SW 1271 (cell line): ENCODE measurements around the gene WTAP.
"Not testable (repeated sequence)": the region's sequence is repeated elsewhere in the genome, so short reads cannot be mapped to it uniquely, and the experiment has no call there.

Source experiments
- DNase-seq, 2 experiments: peaks; one replicate each; lab custom pipeline; 2025; lab: John Stamatoyannopoulos, UW

WTAP gene

GRCh38 chr6:159726918-159727716 lies at the start of gene WTAP:
Gene WTAP, plus strand, starts transcription at chr6:159727506. Its CDS starts 8,760 bp downstream, at chr6:159736266.
- peak; percentile 80 to 94 for DNase-seq

- no peak for DNase-seq
These were observed 49.7 kb upstream of the WTAP start for GRCh38 chr6:159677506-159678165.

GRCh38 chr6:159678574-159678973 lies 48.7 kb upstream of the WTAP start:
- DNase-seq, result no peak

- DNase-seq, result no peak
These were observed 47.9 kb upstream of the WTAP start for GRCh38 chr6:159679091-159680077.

GRCh38 chr6:159680104-159680503 lies 47.2 kb upstream of the WTAP start:
- no peak for DNase-seq

GRCh38 chr6:159681191-159681880 lies 46.0 kb upstream of the WTAP start:
- DNase-seq, result no peak

GRCh38 chr6:159682295-159682694 lies 45.0 kb upstream of the WTAP start:
- no peak for DNase-seq

GRCh38 chr6:159682810-159683209 lies 44.5 kb upstream of the WTAP start:
- no peak for DNase-seq

GRCh38 chr6:159684013-159684304 lies 43.3 kb upstream of the WTAP start:
- no peak for DNase-seq

GRCh38 chr6:159686040-159686439 lies 41.3 kb upstream of the WTAP start:
- no peak for DNase-seq

GRCh38 chr6:159686703-159687102 lies 40.6 kb upstream of the WTAP start:
- DNase-seq, result no peak

GRCh38 chr6:159687341-159687740 lies 40.0 kb upstream of the WTAP start:
- no peak for DNase-seq

GRCh38 chr6:159688266-159688905 lies 38.9 kb upstream of the WTAP start:
- no peak for DNase-seq

- DNase-seq, result no peak
These were observed 38.3 kb upstream of the WTAP start for GRCh38 chr6:159689001-159689400.

GRCh38 chr6:159690135-159690534 lies 37.2 kb upstream of the WTAP start:
- not testable (repeated sequence) for DNase-seq

- peak; percentile 55 to 72 for DNase-seq
These were observed 36.0 kb upstream of the WTAP start for GRCh38 chr6:159691133-159691962.

GRCh38 chr6:159691963-159692287 lies 35.4 kb upstream of the WTAP start:
- no peak for DNase-seq

- peak in 1 of 2 experiments; percentile 46 for DNase-seq
These were observed 34.8 kb upstream of the WTAP start for GRCh38 chr6:159692303-159693127.

GRCh38 chr6:159693128-159693893 lies 34.0 kb upstream of the WTAP start, which contains the start of gene SOD2:
Gene SOD2, minus strand, starts transcription at chr6:159693241. Its CDS starts 74 bp downstream, at chr6:159693167.
- peak; percentile 70 to 79 for DNase-seq
